ENCODE measurements around the gene ZBTB18. TPM values are rescaled to one million over a fixed set of nuclear protein-coding genes. Genes with fewer than 3 reads are reported as not detected.
A peak's percentile ranks its signal among the peaks of the same experiment; 100 is the strongest.

Gene ZBTB18
- total RNA-seq, 6 donors from 2014 or later: 14.8 to 29.7 (median 20.4) TPM

- H3K9me3 ChIP-seq: no peaks in the 10 kb centered on the region
- H3K4me1 ChIP-seq: peaks cover 25 to 40% (median 27%) of the 10 kb centered on the region in 4 donors
- H3K36me3 ChIP-seq: peaks cover 0 to under 1% (median 0%) of the 10 kb centered on the region in 4 donors
- DNase-seq (peak; percentile 98), ATAC-seq (ENCODE audit: low FRiP score in 2 of 2) (peak; percentile 96 to 99)
- WGBS, 2 donors: 3% methylated on average over 16 of the region's 109 CpGs; no CpG with 5 or more reads in 1 of the 2 donors
- H3K27me3 ChIP-seq: no peaks in the 10 kb centered on the region
- TF ChIP-seq POLR2A (IDR thresholded peaks at IDR 0.05) (no peak), CTCF (IDR thresholded peaks at IDR 0.05) (no peak), EP300 (IDR thresholded peaks at IDR 0.05) (no peak), POLR2AphosphoS5 (IDR thresholded peaks at IDR 0.05) (no peak)
- H3K4me3 ChIP-seq: peak overlapping the region; percentile 71 to 88 (median 82)
- H3K27ac ChIP-seq: peak overlapping the region; percentile 96 to 100 (median 98)
Measured at GRCh38 chr1:244048256-244049161, 2.6 kb upstream of the ZBTB18 start.

- ATAC-seq (ENCODE audit: low FRiP score in 2 of 2) (no peak), DNase-seq (peak; percentile 51 to 91)
- TF ChIP-seq POLR2AphosphoS5 (IDR thresholded peaks at IDR 0.05): no peak
- peak in 1 of 4 donors; percentile 24 for TF ChIP-seq POLR2A (IDR thresholded peaks at IDR 0.05)
- TF ChIP-seq CTCF (IDR thresholded peaks at IDR 0.05): no peak
- TF ChIP-seq EP300 (IDR thresholded peaks at IDR 0.05): no peak
- Histone ChIP-seq H3K27me3 (no peaks in the 10 kb centered on the region), H3K4me1 (peaks cover 25 to 40% (median 27%) of the 10 kb centered on the region in 4 donors), H3K27ac (peak overlapping the region; percentile 79 to 100 (median 98)), H3K36me3 (peaks cover 3 to 9% (median 7%) of the 10 kb centered on the region in 4 donors), H3K9me3 (no peaks in the 10 kb centered on the region), H3K4me3 (peak overlapping the region; percentile 41 to 88 (median 82))
- 0% methylated on average over 26 to 68 of the region's 76 CpGs for WGBS, 2 donors
Measured at GRCh38 chr1:244049162-244050013, 1.7 kb upstream of the ZBTB18 start.

- ATAC-seq (ENCODE audit: low FRiP score in 2 of 2) (no peak), DNase-seq (peak; percentile 37 to 51)
- H3K4me1 ChIP-seq: peaks cover 25 to 40% (median 27%) of the 10 kb centered on the region in 4 donors
- peak overlapping the region; percentile 79 to 100 (median 98) for H3K27ac ChIP-seq
- no peaks in the 10 kb centered on the region for H3K9me3 ChIP-seq
- TF ChIP-seq POLR2AphosphoS5 (IDR thresholded peaks at IDR 0.05) (no peak), POLR2A (IDR thresholded peaks at IDR 0.05) (peak in 1 of 4 donors; percentile 21)
- peaks cover 10 to 17% (median 15%) of the 10 kb centered on the region in 4 donors for H3K36me3 ChIP-seq
- H3K27me3 ChIP-seq: no peaks in the 10 kb centered on the region
- H3K4me3 ChIP-seq: peak overlapping the region; percentile 41 to 88 (median 82)
- WGBS, 2 donors: 5 to 12% methylated on average over 18 to 21 of the region's 21 CpGs
Measured at GRCh38 chr1:244050014-244050834, 859 bp upstream of the ZBTB18 start.

- DNase-seq: no peak
- 32% methylated on average over 5 of the region's 5 CpGs for WGBS, 2 donors
Measured at GRCh38 chr1:244052016-244052727, 1.1 kb downstream of the ZBTB18 start.

More at GRCh38 chr1:244052016-244052727, 1.1 kb downstream of the ZBTB18 start:
- H3K4me3 ChIP-seq: no peak overlapping the region
- H3K27ac ChIP-seq: peak overlapping the region in 1 of 4 donors; percentile 32
- peaks cover 10 to 23% (median 19%) of the 10 kb centered on the region in 4 donors for H3K36me3 ChIP-seq
- ATAC-seq (ENCODE audit: low FRiP score in 2 of 2): no peak
- H3K9me3 ChIP-seq: no peaks in the 10 kb centered on the region
- H3K27me3 ChIP-seq: no peaks in the 10 kb centered on the region
- H3K4me1 ChIP-seq: peaks cover 20 to 34% (median 24%) of the 10 kb centered on the region in 4 donors
- TF ChIP-seq CTCF (IDR thresholded peaks at IDR 0.05) (no peak), EP300 (IDR thresholded peaks at IDR 0.05) (no peak), POLR2A (IDR thresholded peaks at IDR 0.05) (no peak), POLR2AphosphoS5 (IDR thresholded peaks at IDR 0.05) (no peak)

All from upper lobe of left lung (tissue), 6 donors.